ENCODE data around the gene HOXA6. TPM values are rescaled to one million over a fixed set of nuclear protein-coding genes. Genes with fewer than 3 reads are reported as not detected.

The HOXA6 gene
- total RNA-seq, 1 experiment from 2014 or later: 3.3 TPM

DNA sequence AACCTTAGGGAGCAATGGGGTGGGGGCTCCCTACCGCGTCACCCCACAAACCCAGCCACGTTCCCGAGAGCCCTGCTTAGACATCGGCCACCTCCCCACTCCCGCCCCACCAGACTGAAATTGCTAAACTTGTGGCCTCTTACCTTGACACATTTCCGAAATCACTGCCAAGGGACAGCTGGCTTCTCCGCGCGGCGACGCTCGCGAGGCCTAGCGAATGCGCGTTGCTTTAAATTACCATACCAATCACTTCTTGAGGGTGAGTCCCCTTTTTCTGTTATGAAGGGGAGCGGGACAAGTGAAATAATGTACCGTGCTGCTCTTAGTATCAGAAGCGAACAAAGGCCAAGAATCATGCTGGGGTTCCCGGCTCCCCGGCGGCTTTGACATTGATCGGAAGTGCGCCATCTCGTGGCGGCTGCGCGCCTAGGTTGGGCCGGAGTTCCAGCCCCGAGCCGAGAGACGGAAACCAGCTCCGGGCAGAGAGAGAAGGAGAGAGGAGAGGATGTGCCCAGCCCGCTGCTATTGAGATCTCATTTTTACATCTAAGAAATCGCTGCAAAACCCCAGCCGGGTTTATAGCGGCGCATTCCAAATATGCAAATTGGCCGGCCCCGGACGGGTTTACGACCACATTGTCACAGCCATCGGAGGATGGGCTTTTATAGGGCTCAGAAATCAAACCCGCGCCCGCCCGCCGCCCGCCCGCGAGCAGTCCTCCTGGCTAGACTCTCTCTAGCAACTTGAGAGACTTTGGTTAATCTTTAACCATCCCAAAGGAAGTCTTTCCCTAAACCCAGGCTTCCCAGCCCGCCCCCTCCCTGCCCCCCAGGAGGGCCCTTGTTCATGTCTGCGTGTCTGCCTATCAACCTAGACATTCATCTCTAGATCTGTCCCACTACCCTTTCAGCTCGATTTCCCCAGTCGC lies 32.2 kb upstream of the HOXA6 start:
- H3K27me3 ChIP-seq (ENCODE audit: control insufficient read depth, insufficient read depth, low read length): no peaks in the 10 kb centered on the region
- DNase-seq (ENCODE audit: low read depth, low spot score): no peak
- TF ChIP-seq SIN3A (IDR thresholded peaks at IDR 0.05; ENCODE audit: borderline replicate concordance, insufficient read depth, low read depth, low read length) (no peak), CTCF (IDR thresholded peaks at IDR 0.05) (peak; percentile 99), POLR2AphosphoS5 (IDR thresholded peaks at IDR 0.05; ENCODE audit: low read depth, low read length) (no peak), TCF7L2 (IDR thresholded peaks at IDR 0.05; ENCODE audit: low read depth, low read length) (0 out of 2 replicates have a peak, but pooled peaks have one; percentile 34)
- TF ChIP-seq, protein P1, sequence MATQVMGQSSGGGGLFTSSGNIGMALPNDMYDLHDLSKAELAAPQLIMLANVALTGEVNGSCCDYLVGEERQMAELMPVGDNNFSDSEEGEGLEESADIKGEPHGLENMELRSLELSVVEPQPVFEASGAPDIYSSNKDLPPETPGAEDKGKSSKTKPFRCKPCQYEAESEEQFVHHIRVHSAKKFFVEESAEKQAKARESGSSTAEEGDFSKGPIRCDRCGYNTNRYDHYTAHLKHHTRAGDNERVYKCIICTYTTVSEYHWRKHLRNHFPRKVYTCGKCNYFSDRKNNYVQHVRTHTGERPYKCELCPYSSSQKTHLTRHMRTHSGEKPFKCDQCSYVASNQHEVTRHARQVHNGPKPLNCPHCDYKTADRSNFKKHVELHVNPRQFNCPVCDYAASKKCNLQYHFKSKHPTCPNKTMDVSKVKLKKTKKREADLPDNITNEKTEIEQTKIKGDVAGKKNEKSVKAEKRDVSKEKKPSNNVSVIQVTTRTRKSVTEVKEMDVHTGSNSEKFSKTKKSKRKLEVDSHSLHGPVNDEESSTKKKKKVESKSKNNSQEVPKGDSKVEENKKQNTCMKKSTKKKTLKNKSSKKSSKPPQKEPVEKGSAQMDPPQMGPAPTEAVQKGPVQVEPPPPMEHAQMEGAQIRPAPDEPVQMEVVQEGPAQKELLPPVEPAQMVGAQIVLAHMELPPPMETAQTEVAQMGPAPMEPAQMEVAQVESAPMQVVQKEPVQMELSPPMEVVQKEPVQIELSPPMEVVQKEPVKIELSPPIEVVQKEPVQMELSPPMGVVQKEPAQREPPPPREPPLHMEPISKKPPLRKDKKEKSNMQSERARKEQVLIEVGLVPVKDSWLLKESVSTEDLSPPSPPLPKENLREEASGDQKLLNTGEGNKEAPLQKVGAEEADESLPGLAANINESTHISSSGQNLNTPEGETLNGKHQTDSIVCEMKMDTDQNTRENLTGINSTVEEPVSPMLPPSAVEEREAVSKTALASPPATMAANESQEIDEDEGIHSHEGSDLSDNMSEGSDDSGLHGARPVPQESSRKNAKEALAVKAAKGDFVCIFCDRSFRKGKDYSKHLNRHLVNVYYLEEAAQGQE (IDR thresholded peaks at IDR 0.05; ENCODE audit: insufficient read depth in 1 of 2, low read depth in 2 of 2, low read length in 1 of 2): no peak

DNA sequence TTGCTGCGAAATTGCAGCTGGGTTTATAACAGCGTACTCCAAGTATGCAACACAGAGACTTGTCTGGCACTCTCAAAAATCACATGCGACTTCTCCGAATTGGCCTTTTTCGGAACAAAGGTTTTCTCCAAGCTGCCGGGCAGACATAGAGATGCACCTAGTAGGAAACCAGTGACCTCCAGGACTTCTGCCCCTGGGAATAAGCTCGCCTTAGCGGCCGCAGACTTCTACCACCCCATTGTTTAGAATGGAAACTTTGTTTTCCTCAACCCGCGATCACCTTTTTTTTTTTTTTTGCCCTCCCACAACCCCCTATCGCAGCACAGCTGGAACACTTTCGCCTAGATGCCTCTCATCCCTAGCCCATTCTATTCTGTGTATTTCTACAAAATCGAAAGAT lies 31.5 kb upstream of the HOXA6 start:
- H3K9me3 ChIP-seq (ENCODE audit: control insufficient read depth, insufficient read depth, low read depth, low read length): no peaks in the 10 kb centered on the region
- TF ChIP-seq POLR2AphosphoS5 (IDR thresholded peaks at IDR 0.05; ENCODE audit: low read depth, low read length) (no peak), TCF7L2 (IDR thresholded peaks at IDR 0.05; ENCODE audit: low read depth, low read length) (no peak), CTCF (IDR thresholded peaks at IDR 0.05) (no peak), SIN3A (IDR thresholded peaks at IDR 0.05; ENCODE audit: borderline replicate concordance, insufficient read depth, low read depth, low read length) (no peak)
- TF ChIP-seq, protein P1 (IDR thresholded peaks at IDR 0.05; ENCODE audit: insufficient read depth in 1 of 2, low read depth in 2 of 2, low read length in 1 of 2): no peak
- no peaks in the 10 kb centered on the region for H3K36me3 ChIP-seq (ENCODE audit: control insufficient read depth, insufficient read depth, low read length)
- no peak overlapping the region; the same call in 1 of the 2 replicates for H3K27ac ChIP-seq (ENCODE audit: low read length)
- H3K4me1 ChIP-seq (ENCODE audit: control insufficient read depth, insufficient read depth, low read length): peaks cover 15% of the 10 kb centered on the region; the same call in 1 of the 2 replicates
- ATAC-seq: no peak
- in situ Hi-C loops (cut with HindIII; ENCODE audit: low pct_unique_long_range_greater_than_20kb, low sequenced_read_pairs): no loop called here
- BruUV-seq (replicated peaks): no TSS peak
- POLR2A ChIA-PET: no interaction called here
- intact Hi-C loops (cut with micrococcal nuclease; ENCODE audit: unreplicated experiment): no loop called here
- CTCF ChIA-PET: interaction anchor here (0.6 to 1.9 kb wide), 10 partner anchors 9 to 1301 kb away, joined by 3 to 10 read pairs (median 4); partner anchors contain the start of gene HOXA3
- H3K27me3 ChIP-seq (ENCODE audit: control insufficient read depth, insufficient read depth, low read length): no peaks in the 10 kb centered on the region
- no peak for DNase-seq (ENCODE audit: low read depth, low spot score)
- peak overlapping the region; percentile 32 to 52; a peak in 3 of 4 replicates for H3K4me3 ChIP-seq (ENCODE audit: low read depth in 2 of 2, low read length in 2 of 2)

More for the DNA sequence above, 32.2 kb upstream of the HOXA6 start:
- H3K4me1 ChIP-seq (ENCODE audit: control insufficient read depth, insufficient read depth, low read length): peaks cover 15% of the 10 kb centered on the region; the same call in 1 of the 2 replicates
- no peaks in the 10 kb centered on the region for H3K9me3 ChIP-seq (ENCODE audit: control insufficient read depth, insufficient read depth, low read depth, low read length)
- peak overlapping the region; percentile 32 to 52 for H3K4me3 ChIP-seq (ENCODE audit: low read depth in 2 of 2, low read length in 2 of 2)
- in situ Hi-C loops (cut with HindIII; ENCODE audit: low pct_unique_long_range_greater_than_20kb, low sequenced_read_pairs) (no loop called here), intact Hi-C loops (cut with micrococcal nuclease; ENCODE audit: unreplicated experiment) (no loop called here)
- no TSS peak for BruUV-seq (replicated peaks)
- POLR2A ChIA-PET: no interaction called here
- ATAC-seq: peak; percentile 83
- CTCF ChIA-PET: interaction anchor here (0.5 to 1.9 kb wide), 16 partner anchors 9 to 1300 kb away, joined by 3 to 12 read pairs (median 3); no protein-coding TSS in a partner anchor
- H3K36me3 ChIP-seq (ENCODE audit: control insufficient read depth, insufficient read depth, low read length): no peaks in the 10 kb centered on the region
- H3K27ac ChIP-seq (ENCODE audit: low read length): peak overlapping the region; percentile 57

Measured in Panc1 (cell line).